Endothelial cell of umbilical vein (primary cell): ENCODE results near the gene DPP10.

Source experiments
- CTCF ChIP-seq, 2 donors: IDR thresholded peaks; 1 replicate in 1 of 2; 2 replicates in 1 of 2; pipeline ENCODE4 v1.5.1; 2011; ENCODE audit warnings: low read length in 2 of 2, mild to moderate bottlenecking in 2 of 2, moderate library complexity in 2 of 2, control low read depth in 1 of 2, inconsistent platforms in 1 of 2, low read depth in 1 of 2; ENCODE audit not compliant: insufficient read depth in 1 of 2; ENCODE audit errors: extremely low read depth in 1 of 2
- EZH2 ChIP-seq: IDR thresholded peaks from 2 replicates; pipeline ENCODE4 v1.6.1; 2012; ENCODE audit warnings: borderline replicate concordance, low read depth, mild to moderate bottlenecking, moderate library complexity, low read length, inconsistent platforms; ENCODE audit not compliant: severe bottlenecking
- FOS ChIP-seq: IDR thresholded peaks from 2 replicates; pipeline ENCODE4 v1.6.1; 2011; ENCODE audit warnings: mild to moderate bottlenecking, low read length, moderate library complexity, borderline replicate concordance; ENCODE audit not compliant: insufficient read depth
- GATA2 ChIP-seq: IDR thresholded peaks from 2 replicates; pipeline ENCODE4 v1.7.0; 2011; ENCODE audit warnings: low read depth, mild to moderate bottlenecking, moderate library complexity, mixed read lengths, low read length; ENCODE audit not compliant: insufficient read length, insufficient read depth
- JUN ChIP-seq: IDR thresholded peaks from 2 replicates; pipeline ENCODE4 v1.6.1; 2011; ENCODE audit warnings: borderline replicate concordance, low read depth; ENCODE audit not compliant: insufficient read length, insufficient read depth
- MAX ChIP-seq: IDR thresholded peaks from 2 replicates; pipeline ENCODE4 v1.6.1; 2011; ENCODE audit not compliant: insufficient read depth, insufficient read length
- MYC ChIP-seq: IDR thresholded peaks from one replicate; pipeline ENCODE4 v1.6.1; 2011; ENCODE audit warnings: mild to moderate bottlenecking, low read depth, low read length
- POLR2A ChIP-seq: IDR thresholded peaks from 2 replicates; pipeline ENCODE4 v1.6.1; 2012; ENCODE audit warnings: low read depth, mild to moderate bottlenecking, control low read depth, low read length
- POLR2AphosphoS5 ChIP-seq: IDR thresholded peaks from 2 replicates; pipeline ENCODE4 v1.6.1; 2012; ENCODE audit warnings: low read depth, mild to moderate bottlenecking, control low read depth, low read length, moderate library complexity; ENCODE audit not compliant: insufficient read depth

GRCh38 chr2:115414466-115414865 lies 972.0 kb downstream of the DPP10 start:
- TF ChIP-seq CTCF (IDR thresholded peaks at IDR 0.05; ENCODE audit: extremely low read depth in 1 of 2, insufficient read depth in 1 of 2, low read depth in 1 of 2, low read length in 2 of 2), result no peak
- no peak for TF ChIP-seq FOS
- no peak for TF ChIP-seq MAX
- no peak for TF ChIP-seq EZH2
- no peak for TF ChIP-seq POLR2A
- TF ChIP-seq MYC, result no peak
- TF ChIP-seq POLR2AphosphoS5, result no peak
- no peak for TF ChIP-seq JUN
- no peak for TF ChIP-seq GATA2
